Sigmoid colon (tissue), 4 donors: Measurements from ENCODE around the gene DAAM2.

ENCODE experiments used
- POLR2AphosphoS5 ChIP-seq, 4 donors: sonication (generic); formaldehyde crosslinking; IDR thresholded peaks; one replicate each; pipeline ENCODE4 v1.6.1; 2017; ENCODE audit warnings: antibody characterized with exemption in 4 of 4
- TF ChIP-seq, protein P1 (sequence below), 4 experiments: fragments of 450-650 bp in 3 of 4; fragments of 200-600 bp in 1 of 4; IDR thresholded peaks; one replicate each; pipeline ENCODE4 v1.5.1; 2016 to 2019; ENCODE audit warnings: antibody characterized with exemption in 4 of 4, mild to moderate bottlenecking in 3 of 4, moderate library complexity in 2 of 4

GRCh38 chr6:39820553-39820952 lies 28.4 kb downstream of the DAAM2 start:
- TF ChIP-seq, protein P1, sequence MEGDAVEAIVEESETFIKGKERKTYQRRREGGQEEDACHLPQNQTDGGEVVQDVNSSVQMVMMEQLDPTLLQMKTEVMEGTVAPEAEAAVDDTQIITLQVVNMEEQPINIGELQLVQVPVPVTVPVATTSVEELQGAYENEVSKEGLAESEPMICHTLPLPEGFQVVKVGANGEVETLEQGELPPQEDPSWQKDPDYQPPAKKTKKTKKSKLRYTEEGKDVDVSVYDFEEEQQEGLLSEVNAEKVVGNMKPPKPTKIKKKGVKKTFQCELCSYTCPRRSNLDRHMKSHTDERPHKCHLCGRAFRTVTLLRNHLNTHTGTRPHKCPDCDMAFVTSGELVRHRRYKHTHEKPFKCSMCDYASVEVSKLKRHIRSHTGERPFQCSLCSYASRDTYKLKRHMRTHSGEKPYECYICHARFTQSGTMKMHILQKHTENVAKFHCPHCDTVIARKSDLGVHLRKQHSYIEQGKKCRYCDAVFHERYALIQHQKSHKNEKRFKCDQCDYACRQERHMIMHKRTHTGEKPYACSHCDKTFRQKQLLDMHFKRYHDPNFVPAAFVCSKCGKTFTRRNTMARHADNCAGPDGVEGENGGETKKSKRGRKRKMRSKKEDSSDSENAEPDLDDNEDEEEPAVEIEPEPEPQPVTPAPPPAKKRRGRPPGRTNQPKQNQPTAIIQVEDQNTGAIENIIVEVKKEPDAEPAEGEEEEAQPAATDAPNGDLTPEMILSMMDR (IDR thresholded peaks at IDR 0.05), result no peak
- no peak for TF ChIP-seq POLR2AphosphoS5 (IDR thresholded peaks at IDR 0.05)
